HepG2 (cell line): Measurements from ENCODE around the gene SLCO4A1. TPM values are rescaled to one million over a fixed set of nuclear protein-coding genes. Genes with fewer than 3 reads are reported as not detected.

ENCODE experiments used
- EP300 ChIP-seq, 3 experiments: sonication (generic) in 1 of 3; formaldehyde crosslinking in 1 of 3; IDR thresholded peaks; 2 replicates each; pipeline versions ENCODE4 v1.5.1 to v1.6.1; 2011 to 2020; ENCODE audit warnings: low read depth in 2 of 3, low read length in 2 of 3, borderline replicate concordance in 1 of 3, improper control_type of control experiment in 1 of 3, mild to moderate bottlenecking in 1 of 3, missing genetic modification reagents in 1 of 3, moderate library complexity in 1 of 3
- FOXJ3 ChIP-seq: sonication (generic); formaldehyde crosslinking; IDR thresholded peaks from 2 replicates; pipeline ENCODE4 v1.4.0; 2020; ENCODE audit warnings: missing genetic modification reagents, mild to moderate bottlenecking, borderline replicate concordance
- GZF1 ChIP-seq: sonication (generic); formaldehyde crosslinking; IDR thresholded peaks from 2 replicates; pipeline ENCODE4 v1.5.1; 2020; ENCODE audit warnings: mild to moderate bottlenecking, missing genetic modification reagents
- JUND ChIP-seq: sonication (generic); formaldehyde crosslinking; IDR thresholded peaks from 2 replicates; pipeline ENCODE4 v1.8.0; 2022; ENCODE audit warnings: mild to moderate bottlenecking, missing genetic modification reagents
- MYC ChIP-seq: sonication (generic); formaldehyde crosslinking; IDR thresholded peaks from 2 replicates; pipeline ENCODE4 v1.9.0; 2021; ENCODE audit warnings: missing genetic modification reagents, borderline replicate concordance
- RBAK ChIP-seq: sonication (generic); formaldehyde crosslinking; IDR thresholded peaks from 2 replicates; pipeline ENCODE4 v1.5.1; 2020; ENCODE audit warnings: mild to moderate bottlenecking, missing genetic modification reagents
- TP53 ChIP-seq: sonication (generic); formaldehyde crosslinking; conservative IDR thresholded peaks from 2 replicates; pipeline ENCODE4 v1.4.0; 2020; ENCODE audit warnings: missing genetic modification reagents
- ZBTB7B ChIP-seq: sonication (generic); formaldehyde crosslinking; IDR thresholded peaks from 2 replicates; pipeline ENCODE4 v1.4.0; 2020; ENCODE audit warnings: missing genetic modification reagents
- ZFP36L2 ChIP-seq: sonication (generic); formaldehyde crosslinking; IDR thresholded peaks from 2 replicates; pipeline ENCODE4 v1.4.0; 2020; ENCODE audit warnings: missing genetic modification reagents
- ZKSCAN5 ChIP-seq: sonication (generic); formaldehyde crosslinking; IDR thresholded peaks from 2 replicates; pipeline ENCODE4 v1.5.1; 2020; ENCODE audit warnings: mild to moderate bottlenecking, missing genetic modification reagents
- ZNF17 ChIP-seq: sonication (generic); formaldehyde crosslinking; IDR thresholded peaks from 2 replicates; pipeline ENCODE4 v1.5.0; 2020; ENCODE audit warnings: mild to moderate bottlenecking, missing genetic modification reagents
- polyA plus RNA-seq, 8 experiments: library from polyadenylated mRNA; depleted of rRNA in 3 of 8; stranded (reverse) in 7 of 8; unstranded in 1 of 8; fragments of >200 nt; fragmentation: Illumina TruSeq in 4 of 8; extraction: Trizol in 4 of 8; gene quantifications; 2 replicates each; pipeline versions ENCODE4 v1.2.1 to v1.2.3, GENCODE V29; 2011 to 2016; ENCODE audit warnings: low read depth in 4 of 8, missing spikeins in 1 of 8, mixed read lengths in 1 of 8; ENCODE audit not compliant: insufficient read depth in 1 of 8
- total RNA-seq, 5 experiments: library from RNA; depleted of rRNA; stranded (reverse); fragments of >200 nt; fragmentation: Illumina TruSeq; extraction: Trizol; gene quantifications; 2 replicates each; pipeline ENCODE4 v1.2.3, GENCODE V29; 2016; ENCODE audit warnings: low read depth in 1 of 5
- TF ChIP-seq, protein P1 (sequence below): sonication (generic); formaldehyde crosslinking; IDR thresholded peaks from 2 replicates; pipeline ENCODE4 v1.4.0; 2020; ENCODE audit warnings: missing genetic modification reagents, borderline replicate concordance
- TF ChIP-seq, protein P2 (sequence below): sonication (generic); formaldehyde crosslinking; IDR thresholded peaks from 2 replicates; pipeline ENCODE4 v1.8.0; 2022; ENCODE audit warnings: mild to moderate bottlenecking, missing genetic modification reagents, borderline replicate concordance
- TF ChIP-seq, protein P3 (sequence below): sonication (generic); formaldehyde crosslinking; IDR thresholded peaks from 2 replicates; pipeline ENCODE4 v1.8.1; 2023; ENCODE audit warnings: mild to moderate bottlenecking, missing genetic modification reagents
- TF ChIP-seq, protein P4 (sequence below): sonication (generic); formaldehyde crosslinking; IDR thresholded peaks from 2 replicates; pipeline ENCODE4 v1.5.0; 2020; ENCODE audit warnings: missing genetic modification reagents
- TF ChIP-seq, protein P5 (sequence below): sonication (generic); formaldehyde crosslinking; IDR thresholded peaks from 2 replicates; pipeline ENCODE4 v1.8.0; 2022; ENCODE audit warnings: mild to moderate bottlenecking, missing genetic modification reagents
- TF ChIP-seq, protein P6 (sequence below): sonication (generic); formaldehyde crosslinking; IDR thresholded peaks from 2 replicates; pipeline ENCODE4 v1.5.0; 2020; ENCODE audit warnings: mild to moderate bottlenecking, missing genetic modification reagents

Gene SLCO4A1
- total and polyA plus RNA-seq, 2 of the 13 experiments (the other 11 are each of a cell fraction or from before 2014, with no cell fraction given): 55.5 to 112 TPM

DNA sequence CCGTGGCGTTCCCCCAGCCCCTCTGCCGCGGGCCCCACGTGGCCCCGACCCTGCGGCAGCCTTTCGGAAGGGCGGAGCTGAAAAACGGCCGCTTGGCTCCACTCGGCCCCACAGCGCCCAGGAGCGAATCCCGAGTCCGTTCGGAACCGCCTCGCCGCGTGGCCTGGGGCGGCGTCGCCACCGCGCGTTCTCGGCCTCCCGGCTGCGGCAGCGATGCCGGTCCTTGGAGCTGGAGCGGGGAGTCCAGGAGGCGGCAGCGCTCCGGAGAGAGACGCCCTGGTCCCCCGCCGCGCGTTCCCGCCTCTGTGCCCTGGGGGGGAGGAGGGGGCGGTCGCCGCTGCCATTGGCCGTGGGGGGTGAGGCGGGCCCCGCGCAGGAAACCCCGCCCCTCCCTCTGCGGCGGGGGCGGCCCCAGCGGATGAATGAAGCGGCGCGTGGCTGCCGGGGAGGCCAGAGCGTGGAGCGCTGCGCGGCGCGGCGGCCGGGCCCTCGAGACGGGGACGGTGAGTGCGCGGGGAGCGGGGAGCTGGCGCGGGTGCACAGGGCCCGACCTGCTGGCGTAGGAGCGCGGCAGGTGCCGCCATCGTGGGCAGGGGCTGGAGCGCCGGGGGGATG is at the start of gene SLCO4A1 (continued):
- TF ChIP-seq FOXJ3 (CRISPR knock-in tag) (peak; percentile 3; the same call in 1 of the 2 replicates), RBAK (CRISPR knock-in tag) (no peak), MYC (CRISPR knock-in tag) (peak; percentile 93), JUND (CRISPR knock-in tag) (0 out of 2 replicates have a peak, but pooled peaks have one; percentile 9), ZNF17 (CRISPR knock-in tag) (no peak), TP53 (peak; percentile 55; the same call in 1 of the 2 replicates), EP300 (IDR thresholded peaks at IDR 0.05; ENCODE audit: low read depth in 2 of 2, low read length in 2 of 2) (peak in 1 of 2 experiments; percentile 35; a peak in 1 of 4 replicates), EP300 (CRISPR knock-in tag; IDR thresholded peaks at IDR 0.05; ENCODE audit: borderline replicate concordance) (no peak), ZKSCAN5 (no peak), ZBTB7B (peak; percentile 67; the same call in 1 of the 2 replicates), GZF1 (CRISPR knock-in tag) (0 out of 2 replicates have a peak, but pooled peaks have one; percentile 39), ZFP36L2 (CRISPR knock-in tag) (no peak)
- TF ChIP-seq, protein P1, sequence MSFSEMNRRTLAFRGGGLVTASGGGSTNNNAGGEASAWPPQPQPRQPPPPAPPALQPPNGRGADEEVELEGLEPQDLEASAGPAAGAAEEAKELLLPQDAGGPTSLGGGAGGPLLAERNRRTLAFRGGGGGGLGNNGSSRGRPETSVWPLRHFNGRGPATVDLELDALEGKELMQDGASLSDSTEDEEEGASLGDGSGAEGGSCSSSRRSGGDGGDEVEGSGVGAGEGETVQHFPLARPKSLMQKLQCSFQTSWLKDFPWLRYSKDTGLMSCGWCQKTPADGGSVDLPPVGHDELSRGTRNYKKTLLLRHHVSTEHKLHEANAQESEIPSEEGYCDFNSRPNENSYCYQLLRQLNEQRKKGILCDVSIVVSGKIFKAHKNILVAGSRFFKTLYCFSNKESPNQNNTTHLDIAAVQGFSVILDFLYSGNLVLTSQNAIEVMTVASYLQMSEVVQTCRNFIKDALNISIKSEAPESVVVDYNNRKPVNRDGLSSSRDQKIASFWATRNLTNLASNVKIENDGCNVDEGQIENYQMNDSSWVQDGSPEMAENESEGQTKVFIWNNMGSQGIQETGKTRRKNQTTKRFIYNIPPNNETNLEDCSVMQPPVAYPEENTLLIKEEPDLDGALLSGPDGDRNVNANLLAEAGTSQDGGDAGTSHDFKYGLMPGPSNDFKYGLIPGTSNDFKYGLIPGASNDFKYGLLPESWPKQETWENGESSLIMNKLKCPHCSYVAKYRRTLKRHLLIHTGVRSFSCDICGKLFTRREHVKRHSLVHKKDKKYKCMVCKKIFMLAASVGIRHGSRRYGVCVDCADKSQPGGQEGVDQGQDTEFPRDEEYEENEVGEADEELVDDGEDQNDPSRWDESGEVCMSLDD: 0 out of 2 replicates have a peak, but pooled peaks have one; percentile 29
- TF ChIP-seq, protein P2, sequence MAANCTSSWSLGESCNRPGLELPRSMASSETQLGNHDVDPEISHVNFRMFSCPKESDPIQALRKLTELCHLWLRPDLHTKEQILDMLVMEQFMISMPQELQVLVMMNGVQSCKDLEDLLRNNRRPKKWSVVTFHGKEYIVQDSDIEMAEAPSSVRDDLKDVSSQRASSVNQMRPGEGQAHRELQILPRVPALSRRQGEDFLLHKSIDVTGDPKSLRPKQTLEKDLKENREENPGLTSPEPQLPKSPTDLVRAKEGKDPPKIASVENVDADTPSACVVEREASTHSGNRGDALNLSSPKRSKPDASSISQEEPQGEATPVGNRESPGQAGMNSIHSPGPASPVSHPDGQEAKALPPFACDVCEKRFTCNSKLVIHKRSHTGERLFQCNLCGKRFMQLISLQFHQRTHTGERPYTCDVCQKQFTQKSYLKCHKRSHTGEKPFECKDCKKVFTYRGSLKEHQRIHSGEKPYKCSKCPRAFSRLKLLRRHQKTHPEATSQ (CRISPR knock-in tag): peak; percentile 88
- TF ChIP-seq, protein P3, sequence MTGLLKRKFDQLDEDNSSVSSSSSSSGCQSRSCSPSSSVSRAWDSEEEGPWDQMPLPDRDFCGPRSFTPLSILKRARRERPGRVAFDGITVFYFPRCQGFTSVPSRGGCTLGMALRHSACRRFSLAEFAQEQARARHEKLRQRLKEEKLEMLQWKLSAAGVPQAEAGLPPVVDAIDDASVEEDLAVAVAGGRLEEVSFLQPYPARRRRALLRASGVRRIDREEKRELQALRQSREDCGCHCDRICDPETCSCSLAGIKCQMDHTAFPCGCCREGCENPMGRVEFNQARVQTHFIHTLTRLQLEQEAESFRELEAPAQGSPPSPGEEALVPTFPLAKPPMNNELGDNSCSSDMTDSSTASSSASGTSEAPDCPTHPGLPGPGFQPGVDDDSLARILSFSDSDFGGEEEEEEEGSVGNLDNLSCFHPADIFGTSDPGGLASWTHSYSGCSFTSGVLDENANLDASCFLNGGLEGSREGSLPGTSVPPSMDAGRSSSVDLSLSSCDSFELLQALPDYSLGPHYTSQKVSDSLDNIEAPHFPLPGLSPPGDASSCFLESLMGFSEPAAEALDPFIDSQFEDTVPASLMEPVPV (CRISPR knock-in tag): peak; percentile 97
- TF ChIP-seq, protein P4, sequence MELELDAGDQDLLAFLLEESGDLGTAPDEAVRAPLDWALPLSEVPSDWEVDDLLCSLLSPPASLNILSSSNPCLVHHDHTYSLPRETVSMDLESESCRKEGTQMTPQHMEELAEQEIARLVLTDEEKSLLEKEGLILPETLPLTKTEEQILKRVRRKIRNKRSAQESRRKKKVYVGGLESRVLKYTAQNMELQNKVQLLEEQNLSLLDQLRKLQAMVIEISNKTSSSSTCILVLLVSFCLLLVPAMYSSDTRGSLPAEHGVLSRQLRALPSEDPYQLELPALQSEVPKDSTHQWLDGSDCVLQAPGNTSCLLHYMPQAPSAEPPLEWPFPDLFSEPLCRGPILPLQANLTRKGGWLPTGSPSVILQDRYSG (CRISPR knock-in tag): peak; percentile 52
- TF ChIP-seq, protein P5, sequence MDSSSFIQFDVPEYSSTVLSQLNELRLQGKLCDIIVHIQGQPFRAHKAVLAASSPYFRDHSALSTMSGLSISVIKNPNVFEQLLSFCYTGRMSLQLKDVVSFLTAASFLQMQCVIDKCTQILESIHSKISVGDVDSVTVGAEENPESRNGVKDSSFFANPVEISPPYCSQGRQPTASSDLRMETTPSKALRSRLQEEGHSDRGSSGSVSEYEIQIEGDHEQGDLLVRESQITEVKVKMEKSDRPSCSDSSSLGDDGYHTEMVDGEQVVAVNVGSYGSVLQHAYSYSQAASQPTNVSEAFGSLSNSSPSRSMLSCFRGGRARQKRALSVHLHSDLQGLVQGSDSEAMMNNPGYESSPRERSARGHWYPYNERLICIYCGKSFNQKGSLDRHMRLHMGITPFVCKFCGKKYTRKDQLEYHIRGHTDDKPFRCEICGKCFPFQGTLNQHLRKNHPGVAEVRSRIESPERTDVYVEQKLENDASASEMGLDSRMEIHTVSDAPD (CRISPR knock-in tag): peak; percentile 90; the same call in 1 of the 2 replicates
- TF ChIP-seq, protein P6, sequence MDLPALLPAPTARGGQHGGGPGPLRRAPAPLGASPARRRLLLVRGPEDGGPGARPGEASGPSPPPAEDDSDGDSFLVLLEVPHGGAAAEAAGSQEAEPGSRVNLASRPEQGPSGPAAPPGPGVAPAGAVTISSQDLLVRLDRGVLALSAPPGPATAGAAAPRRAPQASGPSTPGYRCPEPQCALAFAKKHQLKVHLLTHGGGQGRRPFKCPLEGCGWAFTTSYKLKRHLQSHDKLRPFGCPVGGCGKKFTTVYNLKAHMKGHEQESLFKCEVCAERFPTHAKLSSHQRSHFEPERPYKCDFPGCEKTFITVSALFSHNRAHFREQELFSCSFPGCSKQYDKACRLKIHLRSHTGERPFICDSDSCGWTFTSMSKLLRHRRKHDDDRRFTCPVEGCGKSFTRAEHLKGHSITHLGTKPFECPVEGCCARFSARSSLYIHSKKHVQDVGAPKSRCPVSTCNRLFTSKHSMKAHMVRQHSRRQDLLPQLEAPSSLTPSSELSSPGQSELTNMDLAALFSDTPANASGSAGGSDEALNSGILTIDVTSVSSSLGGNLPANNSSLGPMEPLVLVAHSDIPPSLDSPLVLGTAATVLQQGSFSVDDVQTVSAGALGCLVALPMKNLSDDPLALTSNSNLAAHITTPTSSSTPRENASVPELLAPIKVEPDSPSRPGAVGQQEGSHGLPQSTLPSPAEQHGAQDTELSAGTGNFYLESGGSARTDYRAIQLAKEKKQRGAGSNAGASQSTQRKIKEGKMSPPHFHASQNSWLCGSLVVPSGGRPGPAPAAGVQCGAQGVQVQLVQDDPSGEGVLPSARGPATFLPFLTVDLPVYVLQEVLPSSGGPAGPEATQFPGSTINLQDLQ (CRISPR knock-in tag): no peak
